Dendritic cell treated with granulocyte-macrophage colony-stimulating factor and Interleukin-4, amounts not matched to agents 40 ng/mL and 50 ng/mL, for 4 days (primary cell): Measurements from ENCODE around the gene AK8.
A peak's percentile ranks its signal among the peaks of the same experiment; 100 is the strongest.
"Not testable (repeated sequence)": the region's sequence is repeated elsewhere in the genome, so short reads cannot be mapped to it uniquely, and the experiment has no call there.

Experiments
- H3K27ac Mint-ChIP-seq: one replicate; pipeline ENCODE4 v1.8.0; 2022; ENCODE audit warnings: mild to moderate bottlenecking, mixed read lengths
- H3K27me3 Mint-ChIP-seq: one replicate; pipeline ENCODE4 v1.8.0; 2022; ENCODE audit warnings: mild to moderate bottlenecking, mixed read lengths
- H3K36me3 Mint-ChIP-seq: one replicate; pipeline ENCODE4 v1.8.0; 2022; ENCODE audit warnings: low read depth, mixed read lengths
- H3K4me1 Mint-ChIP-seq: one replicate; pipeline ENCODE4 v1.8.0; 2022; ENCODE audit warnings: low read depth, mixed read lengths
- H3K4me3 Mint-ChIP-seq: one replicate; pipeline ENCODE4 v1.8.0; 2022; ENCODE audit warnings: mild to moderate bottlenecking, moderate library complexity, mixed read lengths
- H3K9me3 Mint-ChIP-seq: one replicate; pipeline ENCODE4 v1.8.0; 2022; ENCODE audit warnings: mixed read lengths
- intact Hi-C: fragments of 100-400 bp; cut with micrococcal nuclease; formaldehyde crosslinking; loops from one replicate; pipeline ENCODE4 v1.15.0; 2022

AK8 gene

GRCh38 chr9:132780230-132781007 is 97.7 kb downstream of the AK8 start:
- H3K4me3 Mint-ChIP-seq, result no peak overlapping the region

DNA sequence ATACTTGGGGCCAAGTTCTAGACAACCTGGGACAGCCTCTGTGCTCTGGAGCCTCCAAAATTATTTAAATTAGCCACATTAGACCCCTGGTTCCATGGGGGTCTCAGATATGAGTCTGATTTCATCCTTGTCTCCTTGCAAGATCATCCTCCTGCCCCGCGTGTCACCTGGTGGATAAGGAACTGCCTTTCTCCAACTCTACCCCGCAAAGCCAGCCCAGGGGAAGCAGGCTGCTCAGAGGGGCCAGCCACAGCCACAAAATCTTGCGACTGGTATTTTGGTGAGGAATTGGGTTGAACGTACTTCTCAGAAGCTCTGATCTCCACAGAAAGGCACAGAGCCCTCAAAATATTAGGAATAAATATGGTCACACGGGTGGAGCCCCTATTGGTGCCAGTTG is 101.2 kb downstream of the AK8 start:
- H3K4me3 Mint-ChIP-seq, result no peak overlapping the region
- no peaks in the 10 kb centered on the region for H3K9me3 Mint-ChIP-seq
- peaks cover 13% of the 10 kb centered on the region for H3K4me1 Mint-ChIP-seq
- no peaks in the 10 kb centered on the region for H3K36me3 Mint-ChIP-seq
- H3K27me3 Mint-ChIP-seq, result peaks cover 21% of the 10 kb centered on the region
- H3K27ac Mint-ChIP-seq, result no peak overlapping the region
- intact Hi-C loops, result no loop called here

More at GRCh38 chr9:132780230-132781007, 97.7 kb downstream of the AK8 start:
- Mint-ChIP-seq H3K27ac (no peak overlapping the region), H3K9me3 (no peaks in the 10 kb centered on the region), H3K27me3 (peaks cover 25% of the 10 kb centered on the region), H3K36me3 (no peaks in the 10 kb centered on the region), H3K4me1 (peaks cover 13% of the 10 kb centered on the region)
- intact Hi-C loops, result no loop called here

- no peak overlapping the region for H3K4me3 Mint-ChIP-seq
- H3K9me3 Mint-ChIP-seq, result no peaks in the 10 kb centered on the region
- no peak overlapping the region for H3K27ac Mint-ChIP-seq
- no peaks in the 10 kb centered on the region for H3K36me3 Mint-ChIP-seq
- intact Hi-C loops, result no loop called here
- peaks cover 13% of the 10 kb centered on the region for H3K4me1 Mint-ChIP-seq
- peaks cover 18% of the 10 kb centered on the region for H3K27me3 Mint-ChIP-seq
Measured at GRCh38 chr9:132776268-132776667, 101.8 kb downstream of the AK8 start.

GRCh38 chr9:132775720-132776119 is 102.4 kb downstream of the AK8 start:
- Mint-ChIP-seq H3K27me3 (peaks cover 16% of the 10 kb centered on the region), H3K4me3 (no peak overlapping the region), H3K9me3 (no peaks in the 10 kb centered on the region), H3K27ac (no peak overlapping the region), H3K4me1 (peaks cover 12% of the 10 kb centered on the region), H3K36me3 (no peaks in the 10 kb centered on the region)
- intact Hi-C loops, result no loop called here

DNA sequence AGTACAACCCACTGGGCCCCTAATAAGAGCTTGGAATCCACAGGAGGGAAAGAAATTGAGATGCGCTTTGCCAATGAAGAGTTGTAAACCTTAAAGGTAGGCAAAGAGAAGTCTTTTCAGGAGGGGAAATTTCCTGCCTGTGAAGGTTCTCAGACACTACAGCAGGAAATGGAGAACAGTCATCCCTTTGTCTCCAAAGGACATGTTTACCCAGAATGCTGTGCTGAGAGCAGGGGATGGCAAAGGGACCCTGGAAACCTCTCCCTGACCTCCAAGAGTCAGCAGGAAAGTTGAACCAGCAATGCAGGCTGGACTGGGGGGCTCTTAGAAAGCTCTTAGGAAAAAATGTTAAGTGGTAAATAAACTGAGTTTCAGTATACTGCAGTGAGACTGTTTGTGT is 103.2 kb downstream of the AK8 start:
- peaks cover 3% of the 10 kb centered on the region for H3K36me3 Mint-ChIP-seq
- no peak overlapping the region for H3K27ac Mint-ChIP-seq
- no peaks in the 10 kb centered on the region for H3K9me3 Mint-ChIP-seq
- H3K4me1 Mint-ChIP-seq, result peaks cover 12% of the 10 kb centered on the region
- H3K27me3 Mint-ChIP-seq, result peaks cover 8% of the 10 kb centered on the region
- intact Hi-C loops, result no loop called here
- H3K4me3 Mint-ChIP-seq, result no peak overlapping the region

DNA sequence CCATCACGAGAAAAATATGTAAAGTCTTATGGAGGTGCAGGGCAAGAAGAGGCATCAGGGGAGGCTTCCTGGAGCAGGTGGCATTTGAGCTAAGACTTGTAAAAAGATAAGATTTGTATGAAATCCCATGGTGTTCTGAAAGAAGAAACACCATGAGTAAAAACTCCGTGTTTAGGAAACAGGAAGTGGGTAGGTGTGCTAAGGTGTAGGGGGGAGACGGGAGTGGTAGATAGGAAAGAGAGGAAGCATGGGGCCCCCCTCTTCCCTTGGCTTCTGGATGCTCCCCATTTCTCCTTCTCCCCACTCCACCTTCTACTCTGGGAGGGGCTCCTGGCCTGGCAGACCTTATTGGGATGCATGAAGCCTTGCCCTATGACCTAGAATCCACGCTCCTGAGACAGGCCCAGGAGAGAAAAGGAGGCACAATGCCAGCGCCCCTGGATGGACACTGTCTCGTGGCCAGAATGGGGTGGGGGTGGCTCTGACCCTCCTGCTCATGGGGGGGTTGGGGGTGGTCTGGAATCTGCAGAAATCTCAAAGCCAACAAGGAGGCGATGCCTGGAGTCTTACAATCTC is 104.2 kb downstream of the AK8 start:
- Mint-ChIP-seq H3K4me3 (no peak overlapping the region), H3K27ac (no peak overlapping the region), H3K27me3 (peaks cover 4% of the 10 kb centered on the region), H3K9me3 (no peaks in the 10 kb centered on the region), H3K4me1 (peaks cover 19% of the 10 kb centered on the region), H3K36me3 (peaks cover 10% of the 10 kb centered on the region)
- intact Hi-C loops, result no loop called here

DNA sequence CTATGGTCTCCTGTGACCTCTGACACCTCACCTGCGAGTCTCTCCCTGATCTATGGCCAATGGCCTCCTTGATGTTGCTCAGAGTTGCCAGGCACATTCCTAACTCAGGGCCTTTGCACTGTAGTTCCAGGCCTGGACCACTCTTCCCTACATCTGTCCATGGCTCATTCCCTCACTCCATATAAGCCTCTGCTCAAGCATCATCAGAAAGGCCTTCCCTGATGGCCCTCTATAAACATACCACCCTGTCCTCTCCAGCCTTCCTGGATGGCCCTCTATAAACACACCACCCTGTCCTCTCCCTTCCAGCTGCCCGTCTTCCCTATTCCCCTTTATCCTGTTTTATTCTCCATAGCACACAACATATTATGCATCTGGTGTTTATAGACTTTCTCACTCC is 105.0 kb downstream of the AK8 start:
- Mint-ChIP-seq H3K36me3 (peaks cover 10% of the 10 kb centered on the region), H3K9me3 (no peaks in the 10 kb centered on the region), H3K4me1 (peaks cover 23% of the 10 kb centered on the region), H3K27ac (no peak overlapping the region), H3K4me3 (no peak overlapping the region), H3K27me3 (peaks cover 4% of the 10 kb centered on the region)
- intact Hi-C loops, result no loop called here

DNA sequence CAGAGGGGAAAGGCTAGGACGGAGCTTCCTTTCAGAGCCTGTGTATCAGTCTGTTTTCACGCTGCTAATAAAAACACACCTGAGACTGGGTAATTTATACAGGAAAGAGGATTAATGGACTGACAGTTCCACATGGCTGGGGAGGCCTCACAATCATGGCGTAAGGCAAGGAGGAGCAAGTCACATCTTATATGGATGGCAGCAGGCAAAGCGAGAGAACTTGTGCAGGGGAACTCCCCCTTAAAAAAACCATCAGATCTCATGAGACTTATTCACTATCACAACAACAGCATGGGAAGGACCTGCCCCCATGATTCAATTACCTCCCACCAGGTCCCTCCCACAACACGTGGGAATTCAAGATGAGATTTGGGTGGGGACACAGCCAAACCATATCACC is 106.3 kb downstream of the AK8 start:
- peaks cover 23% of the 10 kb centered on the region for H3K4me1 Mint-ChIP-seq
- H3K4me3 Mint-ChIP-seq, intact Hi-C loops, H3K27me3 Mint-ChIP-seq, H3K9me3 Mint-ChIP-seq, H3K27ac Mint-ChIP-seq: not testable (repeated sequence)
- H3K36me3 Mint-ChIP-seq, result peaks cover 10% of the 10 kb centered on the region

DNA sequence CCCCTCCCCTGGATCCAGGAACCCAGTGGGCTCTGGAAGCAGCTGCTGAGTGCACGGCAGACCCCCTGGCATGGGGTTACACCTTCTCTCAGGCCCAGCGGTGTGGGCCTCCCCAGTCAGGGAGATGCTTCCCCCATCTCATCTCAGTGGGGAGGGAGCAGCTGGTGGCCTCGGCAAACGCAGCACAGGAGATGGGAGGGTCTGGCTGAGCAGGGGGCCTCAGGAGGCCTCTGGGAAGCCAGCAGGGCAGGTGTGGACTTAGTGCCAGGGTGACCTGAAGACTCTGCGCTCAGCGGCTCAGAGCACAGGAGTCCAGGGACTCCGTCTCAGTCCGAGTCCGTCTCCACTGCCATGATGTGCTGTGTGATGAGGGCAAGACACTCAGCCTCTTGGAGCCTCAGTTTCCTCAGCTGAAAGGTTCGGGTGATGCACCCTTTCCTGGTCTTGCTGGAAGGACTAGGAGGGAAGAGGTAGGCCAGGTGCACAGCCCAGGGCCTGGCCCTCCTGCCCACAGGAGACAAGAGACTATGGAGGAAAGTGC is 107.2 kb downstream of the AK8 start:
- intact Hi-C loops, result no loop called here

GRCh38 chr9:132769906-132770769 is 107.9 kb downstream of the AK8 start:
- no peaks in the 10 kb centered on the region for H3K9me3 Mint-ChIP-seq
- intact Hi-C loops, result no loop called here
- H3K27ac Mint-ChIP-seq, result peak overlapping the region; percentile 92
- H3K4me3 Mint-ChIP-seq, result peak overlapping the region; percentile 96
- peaks cover 23% of the 10 kb centered on the region for H3K4me1 Mint-ChIP-seq
- H3K27me3 Mint-ChIP-seq, result peaks cover 7% of the 10 kb centered on the region
- H3K36me3 Mint-ChIP-seq, result peaks cover 10% of the 10 kb centered on the region

More for the DNA sequence above, 107.2 kb downstream of the AK8 start:
- Mint-ChIP-seq H3K9me3 (no peaks in the 10 kb centered on the region), H3K27ac (peak overlapping the region; percentile 92), H3K36me3 (peaks cover 10% of the 10 kb centered on the region), H3K27me3 (peaks cover 7% of the 10 kb centered on the region), H3K4me3 (peak overlapping the region; percentile 96), H3K4me1 (peaks cover 23% of the 10 kb centered on the region)

DNA sequence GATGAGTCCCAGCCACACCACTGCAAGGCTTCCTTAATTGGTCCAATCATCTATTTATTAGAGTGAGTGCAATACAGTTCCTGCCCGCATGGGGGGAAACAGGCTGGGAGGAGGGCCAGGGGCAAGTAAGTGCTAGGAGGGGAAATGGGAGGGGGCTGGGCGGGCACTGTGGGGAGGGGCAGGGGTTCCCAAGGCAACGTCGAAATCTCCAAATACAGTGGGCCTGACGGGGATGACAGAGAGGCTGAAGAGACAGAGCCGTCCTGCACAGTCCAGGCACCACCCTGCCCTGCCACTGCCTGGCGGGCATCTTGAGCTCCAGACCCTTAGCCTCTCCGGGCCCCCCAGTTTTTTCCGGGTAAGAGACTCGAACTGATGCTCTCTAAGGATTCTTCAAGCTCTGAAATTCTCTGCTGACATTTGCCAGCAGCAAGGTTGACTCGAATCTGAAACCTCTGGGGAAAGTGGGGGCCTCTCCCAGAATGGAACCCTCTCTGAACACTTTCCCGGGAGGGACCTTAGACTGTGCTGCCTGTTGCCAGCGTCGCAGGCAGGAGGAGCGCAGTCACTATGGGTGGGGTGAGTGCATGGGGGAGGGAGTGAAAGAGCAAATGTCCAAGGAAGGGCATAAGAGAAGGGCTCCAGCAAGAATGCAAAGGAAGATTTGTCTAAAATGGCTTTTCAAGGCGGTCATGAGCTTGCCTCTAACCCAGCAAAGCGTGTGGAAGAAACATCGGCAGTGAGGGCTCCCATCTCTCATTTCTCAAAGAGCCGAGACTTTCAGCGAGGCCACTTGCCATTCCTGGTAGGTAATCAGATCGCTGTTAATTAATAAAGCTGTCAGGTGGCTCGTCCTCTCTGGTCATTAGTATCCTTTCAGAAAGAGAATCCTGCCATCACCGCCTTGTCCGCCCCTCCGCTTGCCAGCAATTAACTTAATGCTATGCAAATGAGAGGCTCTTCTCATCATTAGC is 108.9 kb downstream of the AK8 start:
- Mint-ChIP-seq H3K4me1 (peaks cover 23% of the 10 kb centered on the region), H3K27ac (peak overlapping the region; percentile 92), H3K36me3 (peaks cover 10% of the 10 kb centered on the region), H3K27me3 (peaks cover 11% of the 10 kb centered on the region), H3K4me3 (peak overlapping the region; percentile 96), H3K9me3 (no peaks in the 10 kb centered on the region)
- intact Hi-C loops, result no loop called here

GRCh38 chr9:132763574-132763973 is 114.5 kb downstream of the AK8 start:
- no peak overlapping the region for H3K27ac Mint-ChIP-seq
- H3K27me3 Mint-ChIP-seq, result peaks cover 8% of the 10 kb centered on the region
- H3K36me3 Mint-ChIP-seq, result no peaks in the 10 kb centered on the region
- no peak overlapping the region for H3K4me3 Mint-ChIP-seq
- H3K9me3 Mint-ChIP-seq, result no peaks in the 10 kb centered on the region
- intact Hi-C loops, result no loop called here
- H3K4me1 Mint-ChIP-seq, result peaks cover 1% of the 10 kb centered on the region

GRCh38 chr9:132762896-132763295 is 115.2 kb downstream of the AK8 start:
- Mint-ChIP-seq H3K36me3 (no peaks in the 10 kb centered on the region), H3K4me1 (no peaks in the 10 kb centered on the region), H3K9me3 (no peaks in the 10 kb centered on the region), H3K4me3 (no peak overlapping the region), H3K27me3 (peaks cover 8% of the 10 kb centered on the region), H3K27ac (no peak overlapping the region)
- intact Hi-C loops, result no loop called here
